ENCODE results near the gene AGAP6. TPM values are rescaled to one million over a fixed set of nuclear protein-coding genes. Genes with fewer than 3 reads are reported as not detected.
"Not testable (repeated sequence)": the region's sequence is repeated elsewhere in the genome, so short reads cannot be mapped to it uniquely, and the experiment has no call there.

AGAP6 gene
- polyA plus RNA-seq, 2 of the 4 experiments (the other 2 are of a cell fraction), result 8.4 to 13.0 TPM

DNA sequence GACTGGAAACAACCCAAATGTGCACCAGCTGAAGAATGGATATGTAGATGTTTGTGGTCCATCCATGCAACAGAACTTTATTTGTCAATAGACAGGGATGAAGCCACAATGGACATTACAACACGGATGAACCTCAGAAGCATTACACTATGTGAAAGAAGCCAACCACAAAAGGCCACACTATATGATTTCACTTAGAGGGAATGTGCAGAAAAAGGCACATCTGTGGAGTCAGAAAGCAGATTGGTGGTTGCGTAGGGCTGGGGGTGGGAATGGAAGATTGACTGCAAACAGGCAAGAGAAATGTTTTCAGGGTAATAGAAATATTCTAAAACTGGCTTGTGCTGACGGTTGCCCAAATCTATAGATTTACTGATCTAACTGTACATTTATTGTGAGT, 45.3 kb downstream of the AGAP6 start (continued):
- TF ChIP-seq EHMT2 (IDR thresholded peaks at IDR 0.05; ENCODE audit: low read depth) (no peak), CHD4 (IDR thresholded peaks at IDR 0.05; ENCODE audit: borderline replicate concordance) (no peak), GATA3 (IDR thresholded peaks at IDR 0.05; ENCODE audit: borderline replicate concordance) (no peak), SREBF2 (IDR thresholded peaks at IDR 0.05) (no peak)

DNA sequence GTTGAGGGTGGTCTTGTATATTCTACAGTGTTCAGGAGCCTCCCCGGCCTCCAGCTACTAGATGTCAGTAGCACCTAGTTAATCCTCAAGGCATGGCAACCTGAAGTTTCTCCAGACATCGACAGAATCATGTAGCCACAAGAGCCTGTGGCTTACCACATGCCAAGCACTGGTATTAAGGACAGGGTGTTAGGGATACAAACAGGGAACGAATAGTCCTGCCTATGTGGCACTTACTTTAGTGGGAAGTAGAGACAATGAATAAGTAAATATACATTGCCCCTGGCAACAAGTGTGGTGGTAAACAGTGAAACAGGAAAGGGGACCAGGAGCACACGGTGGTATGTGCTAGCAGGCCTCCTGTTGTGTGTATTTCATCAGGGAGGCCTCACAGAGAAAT, 47.1 kb downstream of the AGAP6 start:
- H3K9me3 ChIP-seq; H3K27ac ChIP-seq; CTCF ChIA-PET; H3K4me2 ChIP-seq; FAIRE-seq; H3K4me1 ChIP-seq; DNase-seq (ENCODE audit: low read depth in 1 of 2, low spot score in 1 of 2); ATAC-seq; H3K4me3 ChIP-seq; POLR2A ChIA-PET: not testable (repeated sequence)
- WGBS (ENCODE audit: missing lambda C conversion rate), result 3% methylated on average over 3 of the region's 4 CpGs

GRCh38 chr10:50044941-50045664, 56.9 kb downstream of the AGAP6 start:
- CTCF ChIA-PET, result no interaction called here
- no peak for ATAC-seq
- WGBS (ENCODE audit: missing lambda C conversion rate), result 45% methylated on average over 5 of the region's 5 CpGs
- H3K4me1 ChIP-seq, result no peaks in the 10 kb centered on the region
- no peak for DNase-seq (ENCODE audit: low read depth in 1 of 2, low spot score in 1 of 2)
- H3K9me3 ChIP-seq, result no peaks in the 10 kb centered on the region
- H3K27ac ChIP-seq, result no peak overlapping the region
- H3K4me3 ChIP-seq, result no peak overlapping the region
- FAIRE-seq, result no peak
- no peak for TF ChIP-seq ZSCAN20 (CRISPR knock-in tag; IDR thresholded peaks at IDR 0.05)
- TF ChIP-seq ZNF302 (CRISPR knock-in tag; IDR thresholded peaks at IDR 0.05), result no peak
- TF ChIP-seq MAZ (IDR thresholded peaks at IDR 0.05; ENCODE audit: borderline replicate concordance, low read depth, low read length), result no peak
- TF ChIP-seq HOXA7 (CRISPR knock-in tag; IDR thresholded peaks at IDR 0.05), result no peak
- no peak for TF ChIP-seq REST (IDR thresholded peaks at IDR 0.05)
- no peak for TF ChIP-seq POLR2A (IDR thresholded peaks at IDR 0.05; ENCODE audit: low read length)
- no peak for TF ChIP-seq KDM5A (IDR thresholded peaks at IDR 0.05)
- TF ChIP-seq CBX8 (IDR thresholded peaks at IDR 0.05), result no peak
- no peak for TF ChIP-seq USF2 (IDR thresholded peaks at IDR 0.05)
- POLR2A ChIA-PET, result no interaction called here
- H3K4me2 ChIP-seq, result no peak overlapping the region

DNA sequence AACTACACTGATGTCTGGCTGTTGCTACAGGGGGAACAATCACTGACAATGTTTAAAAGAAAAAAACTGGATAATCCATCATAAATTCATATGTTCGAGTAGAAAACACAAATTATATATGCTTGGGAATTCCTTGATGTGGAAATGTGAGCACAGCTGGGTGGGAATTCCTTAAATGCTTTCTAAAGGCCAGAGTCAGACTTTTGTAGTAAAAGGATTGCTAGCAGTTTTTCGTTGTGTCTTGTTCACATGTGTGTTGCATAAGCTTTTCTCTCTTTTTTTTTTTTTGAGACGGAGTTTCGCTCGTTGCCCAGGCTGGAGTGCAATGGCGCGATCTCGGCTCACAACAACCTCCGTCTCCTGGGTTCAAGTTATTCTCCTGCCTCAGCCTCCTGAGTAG, 58.3 kb downstream of the AGAP6 start:
- H3K4me1 ChIP-seq; DNase-seq (ENCODE audit: low read depth in 1 of 2, low spot score in 1 of 2); H3K27ac ChIP-seq; POLR2A ChIA-PET; ATAC-seq; H3K9me3 ChIP-seq; H3K4me2 ChIP-seq; CTCF ChIA-PET; FAIRE-seq; H3K4me3 ChIP-seq: not testable (repeated sequence)
- WGBS (ENCODE audit: missing lambda C conversion rate), result 72% methylated on average over 9 of the region's 9 CpGs

DNA sequence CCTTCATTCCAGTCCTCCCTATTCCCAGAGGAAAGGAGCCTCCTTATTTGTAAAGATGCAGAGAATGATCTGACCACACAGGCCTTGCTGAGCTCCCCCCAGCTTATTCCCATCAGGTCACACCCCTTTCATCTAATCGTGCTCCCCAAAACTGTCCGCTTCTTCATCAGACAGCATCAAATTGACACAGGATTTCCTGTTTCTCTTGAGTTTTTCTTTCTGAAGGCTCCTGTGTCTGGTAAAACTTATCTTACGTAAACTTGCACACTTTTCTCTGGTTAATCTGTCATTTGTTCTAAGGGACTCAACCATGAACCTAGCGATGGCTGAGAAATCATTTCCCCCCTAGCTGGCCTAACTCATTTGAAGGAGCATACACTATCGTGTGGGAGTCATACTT, 59.4 kb downstream of the AGAP6 start:
- H3K4me3 ChIP-seq; H3K4me1 ChIP-seq; FAIRE-seq; H3K4me2 ChIP-seq; CTCF ChIA-PET; H3K9me3 ChIP-seq; ATAC-seq; H3K27ac ChIP-seq; POLR2A ChIA-PET; DNase-seq (ENCODE audit: low read depth in 1 of 2, low spot score in 1 of 2): not testable (repeated sequence)
- 68% methylated on average over 5 of the region's 5 CpGs for WGBS (ENCODE audit: missing lambda C conversion rate)

Measured in A549 (cell line).